ENCODE measurements around the gene PCDHA3.
"Not testable (repeated sequence)": the region's sequence is repeated elsewhere in the genome, so short reads cannot be mapped to it uniquely, and the experiment has no call there.

The PCDHA3 gene

DNA sequence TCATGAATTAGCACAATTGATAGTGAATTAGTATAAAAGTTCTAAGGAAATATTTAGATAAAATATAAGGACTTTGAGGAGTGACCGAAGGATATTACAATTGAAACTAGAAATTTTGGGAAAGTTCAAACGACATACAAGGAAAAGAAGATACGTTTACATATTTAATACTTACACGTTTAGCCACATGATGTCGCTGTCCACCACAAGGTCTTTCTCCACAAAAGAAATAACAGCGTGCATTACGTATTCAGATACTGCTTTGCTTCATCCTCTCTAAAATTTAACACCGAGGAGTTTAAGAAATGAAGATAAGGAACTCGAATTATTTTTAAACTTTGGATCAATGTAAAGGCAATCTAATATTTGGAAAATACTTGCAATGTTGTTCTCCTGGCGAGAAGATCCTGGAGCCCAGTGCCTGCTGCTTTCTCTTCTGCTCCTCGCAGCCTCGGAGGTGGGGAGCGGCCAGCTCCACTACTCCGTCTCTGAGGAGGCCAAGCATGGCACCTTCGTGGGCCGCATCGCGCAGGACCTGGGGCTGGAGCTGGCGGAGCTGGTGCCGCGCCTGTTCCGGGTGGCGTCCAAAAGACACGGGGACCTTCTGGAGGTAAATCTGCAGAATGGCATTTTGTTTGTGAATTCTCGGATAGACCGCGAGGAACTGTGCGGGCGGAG, at the start of gene PCDHA3:
PCDHA3 (plus strand) TSS at position 242 of the 678 bp plus-strand sequence.
- DNase-seq (ENCODE audit: low read depth) = no peak

DNA sequence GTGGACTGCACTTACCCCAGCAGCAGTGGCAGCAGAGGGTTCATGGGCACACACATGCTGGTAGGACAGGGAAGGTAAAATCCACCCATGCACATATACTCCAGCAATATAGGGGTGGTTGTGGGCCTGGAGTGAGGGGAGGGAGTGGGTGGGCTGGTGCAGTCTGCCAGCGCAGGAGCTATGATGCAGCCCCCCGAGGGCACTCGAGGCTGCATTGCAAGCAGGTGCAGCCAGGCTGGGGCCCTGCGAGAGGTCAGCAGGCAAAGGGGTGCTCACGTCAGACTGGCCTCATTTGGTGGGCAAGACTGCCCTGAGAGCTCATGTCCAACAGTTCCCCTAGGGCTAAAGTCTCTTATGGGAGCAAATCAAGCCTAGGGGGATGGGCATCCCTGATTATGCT, 47.3 kb upstream of the PCDHA3 start:
- no peak for DNase-seq (ENCODE audit: low read depth)

DNA sequence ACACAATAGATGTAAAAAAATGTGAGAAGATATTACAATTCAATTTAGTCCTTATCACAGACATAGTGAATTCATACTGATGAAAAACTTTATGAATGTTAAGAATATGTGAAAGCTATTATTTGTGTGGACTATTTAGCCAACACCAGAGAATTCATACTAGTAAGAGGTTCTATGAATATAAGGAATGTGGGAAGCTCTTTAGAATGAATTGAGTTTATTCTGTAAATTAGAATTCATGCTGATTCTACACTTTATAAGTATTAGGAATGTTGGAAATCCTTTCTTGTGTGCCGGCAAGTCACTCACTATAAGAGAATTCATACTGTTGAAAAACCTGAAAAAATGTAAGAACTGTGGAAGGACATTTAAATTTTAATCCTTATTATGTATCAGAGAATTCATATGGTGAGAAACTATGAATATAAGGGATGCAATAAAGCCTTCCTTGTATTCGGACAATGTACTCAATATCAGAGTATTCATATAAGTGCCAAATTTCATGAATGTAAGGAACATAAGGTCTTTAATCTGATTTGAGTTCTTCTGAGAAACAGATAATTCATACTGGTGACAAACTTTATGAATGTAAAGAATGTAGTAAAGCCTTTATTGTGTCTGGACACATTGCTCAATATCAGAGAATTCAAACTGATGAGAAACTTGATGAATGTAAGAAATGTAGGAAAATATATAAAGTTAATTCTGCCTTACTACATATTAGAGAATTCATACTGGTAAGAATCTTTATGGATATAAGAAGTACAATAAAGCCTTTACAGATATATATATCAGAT, 36.5 kb upstream of the PCDHA3 start:
- no peak for DNase-seq (ENCODE audit: low read depth)

DNA sequence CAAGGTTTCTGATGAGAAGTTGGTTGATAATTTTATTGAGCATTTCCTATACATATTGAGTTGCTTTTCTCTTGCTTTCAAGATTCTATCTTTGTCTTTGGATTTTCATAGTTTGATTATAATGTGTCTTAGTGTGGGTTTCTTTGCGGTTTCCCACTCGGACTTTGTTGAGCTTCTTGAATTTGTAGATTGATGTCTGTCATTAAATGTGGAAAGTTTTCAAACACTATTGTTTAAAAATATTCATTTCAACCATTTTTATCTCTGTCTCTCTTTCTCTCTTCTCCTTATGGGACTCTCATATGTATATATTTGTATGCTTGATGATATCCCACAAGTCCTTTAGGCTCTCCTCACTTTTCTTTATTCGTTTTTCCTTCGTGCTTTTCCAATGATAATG, 33.4 kb upstream of the PCDHA3 start:
- no peak for DNase-seq (ENCODE audit: low read depth)

DNA sequence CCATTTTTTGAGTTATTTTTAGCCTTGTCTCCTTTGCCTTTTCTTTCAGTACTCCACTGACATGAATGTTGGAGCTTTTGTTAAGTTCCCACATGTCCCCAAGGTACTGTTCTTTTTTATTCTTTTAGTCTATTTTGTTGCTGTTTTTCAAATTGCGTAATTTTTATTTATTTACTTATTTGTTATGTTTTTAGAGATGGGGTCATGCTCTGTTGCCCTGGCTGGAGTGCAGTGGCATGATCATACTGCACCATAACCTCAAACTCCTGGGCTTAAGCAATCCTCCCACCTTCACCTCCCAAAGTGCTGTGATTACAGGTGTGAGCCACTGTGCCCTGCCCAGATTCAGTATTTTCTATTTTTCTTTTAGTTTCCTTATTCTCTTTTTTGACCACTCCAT, 20.3 kb upstream of the PCDHA3 start:
- DNase-seq (ENCODE audit: low read depth) = no peak

DNA sequence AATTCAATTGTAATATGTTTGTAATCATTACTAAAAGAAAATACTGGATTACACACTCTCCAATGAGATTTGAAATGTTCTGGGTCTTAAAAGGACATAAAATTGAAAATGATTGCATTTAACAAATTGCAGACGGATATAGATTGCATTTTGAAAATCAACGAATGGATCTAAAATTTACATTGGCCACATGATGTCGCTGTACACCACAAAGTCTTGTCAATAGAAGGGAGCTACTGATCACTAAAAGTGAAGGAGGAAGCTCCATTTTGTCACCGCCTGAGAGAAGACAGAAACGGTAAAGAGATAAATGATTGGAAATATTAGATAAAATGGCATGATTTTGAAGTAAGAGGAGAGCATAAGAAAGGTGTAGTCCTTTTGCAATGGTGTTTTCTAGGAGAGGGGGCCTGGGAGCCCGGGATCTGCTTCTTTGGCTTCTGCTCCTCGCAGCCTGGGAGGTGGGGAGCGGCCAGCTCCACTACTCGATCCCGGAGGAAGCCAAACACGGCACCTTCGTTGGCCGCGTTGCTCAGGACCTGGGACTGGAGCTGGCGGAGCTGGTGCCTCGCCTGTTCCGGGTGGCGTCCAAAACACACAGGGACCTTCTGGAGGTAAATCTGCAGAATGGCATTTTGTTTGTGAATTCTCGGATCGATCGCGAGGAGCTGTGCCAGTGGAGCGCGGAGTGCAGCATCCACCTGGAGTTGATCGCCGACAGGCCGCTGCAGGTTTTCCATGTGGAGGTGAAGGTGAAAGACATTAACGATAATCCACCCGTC, 14.8 kb upstream of the PCDHA3 start, which contains the start of gene PCDHA1:
PCDHA1 (plus strand) TSS at position 236 of the 782 bp plus-strand sequence.
- DNase-seq (ENCODE audit: low read depth) = no peak

DNA sequence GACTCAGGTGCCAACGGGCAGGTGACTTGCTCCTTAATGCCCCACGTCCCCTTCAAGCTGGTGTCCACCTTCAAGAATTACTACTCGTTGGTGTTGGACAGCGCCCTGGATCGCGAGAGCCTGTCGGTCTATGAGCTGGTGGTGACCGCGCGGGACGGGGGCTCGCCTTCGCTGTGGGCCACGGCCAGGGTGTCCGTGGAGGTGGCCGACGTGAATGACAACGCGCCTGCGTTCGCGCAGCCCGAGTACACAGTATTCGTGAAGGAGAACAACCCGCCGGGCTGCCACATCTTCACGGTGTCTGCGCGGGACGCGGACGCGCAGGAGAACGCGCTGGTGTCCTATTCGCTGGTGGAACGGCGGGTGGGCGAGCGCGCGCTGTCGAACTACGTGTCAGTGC, 13.4 kb upstream of the PCDHA3 start:
- DNase-seq (ENCODE audit: low read depth) = not testable (repeated sequence)

DNA sequence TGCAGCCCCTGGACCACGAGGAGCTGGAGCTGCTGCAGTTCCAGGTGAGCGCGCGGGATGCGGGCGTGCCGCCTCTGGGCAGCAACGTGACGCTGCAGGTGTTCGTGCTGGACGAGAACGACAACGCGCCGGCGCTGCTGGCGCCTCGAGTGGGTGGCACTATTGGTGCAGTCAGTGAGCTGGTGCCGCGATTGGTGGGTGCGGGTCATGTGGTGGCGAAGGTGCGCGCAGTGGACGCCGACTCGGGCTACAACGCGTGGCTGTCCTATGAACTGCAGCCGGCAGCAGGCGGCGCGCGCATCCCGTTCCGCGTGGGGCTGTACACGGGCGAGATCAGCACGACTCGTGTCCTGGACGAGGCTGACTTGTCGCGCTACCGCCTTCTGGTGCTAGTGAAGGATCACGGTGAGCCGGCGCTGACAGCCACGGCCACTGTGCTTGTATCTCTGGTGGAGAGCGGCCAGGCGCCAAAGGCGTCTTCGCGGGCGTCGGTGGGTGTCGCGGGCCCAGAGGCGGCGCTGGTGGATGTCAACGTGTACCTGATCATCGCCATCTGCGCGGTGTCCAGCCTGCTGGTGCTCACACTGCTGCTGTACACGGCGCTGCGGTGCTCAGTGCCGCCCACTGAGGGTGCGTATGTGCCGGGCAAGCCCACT, 12.9 kb upstream of the PCDHA3 start:
- not testable (repeated sequence) for DNase-seq (ENCODE audit: low read depth)

DNA sequence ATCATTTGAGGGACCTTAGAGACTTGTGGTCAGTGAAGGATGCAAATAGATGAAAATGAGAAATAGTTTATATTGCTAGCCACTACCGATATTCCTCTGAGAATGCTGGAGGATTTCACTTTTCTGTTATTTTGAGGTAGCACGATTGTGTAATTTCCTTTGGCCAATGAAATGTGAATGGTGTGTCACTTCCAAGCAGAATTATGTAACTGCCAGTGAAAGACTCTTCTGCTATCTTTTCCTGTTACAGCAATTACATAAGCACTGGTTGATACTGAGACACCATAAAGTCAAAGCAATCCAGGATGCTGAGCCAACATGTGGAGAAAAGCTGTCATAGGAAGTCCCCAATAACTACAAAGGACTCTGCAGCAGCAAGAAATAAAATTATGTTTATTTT, 9.8 kb upstream of the PCDHA3 start:
- no peak for DNase-seq (ENCODE audit: low read depth)

DNA sequence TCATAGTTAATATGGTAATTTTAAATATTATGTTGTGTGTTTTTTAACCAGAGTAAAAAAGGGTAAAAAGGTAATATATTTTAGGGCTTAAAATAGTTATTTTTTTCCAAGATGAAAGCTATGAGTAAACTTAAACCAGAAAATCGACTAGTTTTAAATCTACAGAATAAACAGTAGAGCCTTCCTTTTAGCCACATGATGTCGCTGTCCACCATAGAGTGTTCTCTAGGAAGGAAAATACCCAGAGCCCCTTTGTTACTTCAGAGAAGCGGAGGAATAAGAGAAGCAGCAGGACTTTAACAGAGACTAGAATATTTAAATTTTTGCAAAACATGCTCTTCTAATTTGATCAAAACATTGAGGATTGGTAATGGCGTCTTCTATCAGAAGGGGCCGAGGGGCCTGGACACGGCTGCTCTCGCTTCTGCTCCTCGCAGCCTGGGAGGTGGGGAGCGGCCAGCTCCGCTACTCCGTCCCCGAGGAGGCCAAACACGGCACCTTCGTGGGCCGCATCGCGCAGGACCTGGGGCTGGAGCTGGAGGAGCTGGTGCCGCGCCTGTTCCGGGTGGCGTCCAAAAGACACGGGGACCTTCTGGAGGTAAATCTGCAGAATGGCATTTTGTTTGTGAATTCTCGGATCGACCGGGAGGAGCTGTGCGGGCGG, 6.1 kb upstream of the PCDHA3 start, which contains the start of gene PCDHA2:
PCDHA2 (plus strand) TSS at position 258 of the 664 bp plus-strand sequence.
- no peak for DNase-seq (ENCODE audit: low read depth)

DNA sequence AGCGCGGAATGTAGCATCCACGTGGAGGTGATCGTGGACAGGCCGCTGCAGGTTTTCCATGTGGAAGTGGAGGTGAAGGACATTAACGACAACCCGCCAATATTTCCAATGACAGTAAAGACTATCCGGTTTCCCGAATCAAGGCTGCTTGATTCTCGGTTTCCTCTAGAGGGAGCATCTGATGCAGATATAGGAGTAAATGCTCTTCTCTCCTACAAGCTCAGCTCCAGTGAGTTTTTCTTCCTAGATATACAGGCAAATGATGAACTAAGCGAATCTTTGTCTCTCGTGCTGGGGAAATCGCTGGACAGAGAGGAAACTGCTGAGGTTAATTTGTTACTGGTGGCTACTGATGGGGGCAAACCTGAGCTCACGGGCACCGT, 5.6 kb upstream of the PCDHA3 start:
- no peak for DNase-seq (ENCODE audit: low read depth)

DNA sequence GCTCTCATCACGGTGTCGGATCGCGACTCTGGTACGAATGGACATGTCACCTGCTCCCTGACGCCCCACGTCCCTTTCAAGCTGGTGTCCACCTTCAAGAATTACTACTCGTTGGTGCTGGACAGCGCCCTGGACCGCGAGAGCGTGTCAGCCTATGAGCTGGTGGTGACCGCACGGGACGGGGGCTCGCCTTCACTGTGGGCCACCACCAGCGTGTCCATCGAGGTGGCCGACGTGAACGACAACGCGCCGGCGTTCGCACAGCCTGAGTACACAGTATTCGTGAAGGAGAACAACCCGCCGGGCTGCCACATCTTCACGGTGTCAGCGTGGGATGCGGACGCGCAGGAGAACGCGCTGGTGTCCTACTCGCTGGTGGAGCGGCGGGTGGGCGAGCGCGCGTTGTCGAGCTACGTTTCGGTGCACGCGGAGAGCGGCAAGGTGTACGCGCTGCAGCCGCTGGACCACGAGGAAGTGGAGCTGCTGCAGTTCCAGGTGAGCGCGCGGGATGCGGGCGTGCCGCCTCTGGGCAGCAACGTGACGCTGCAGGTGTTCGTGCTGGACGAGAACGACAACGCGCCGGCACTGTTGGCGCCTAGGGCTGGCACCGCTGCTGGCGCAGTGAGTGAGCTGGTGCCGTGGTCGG, 4.7 kb upstream of the PCDHA3 start:
- DNase-seq (ENCODE audit: low read depth) = not testable (repeated sequence)

DNA sequence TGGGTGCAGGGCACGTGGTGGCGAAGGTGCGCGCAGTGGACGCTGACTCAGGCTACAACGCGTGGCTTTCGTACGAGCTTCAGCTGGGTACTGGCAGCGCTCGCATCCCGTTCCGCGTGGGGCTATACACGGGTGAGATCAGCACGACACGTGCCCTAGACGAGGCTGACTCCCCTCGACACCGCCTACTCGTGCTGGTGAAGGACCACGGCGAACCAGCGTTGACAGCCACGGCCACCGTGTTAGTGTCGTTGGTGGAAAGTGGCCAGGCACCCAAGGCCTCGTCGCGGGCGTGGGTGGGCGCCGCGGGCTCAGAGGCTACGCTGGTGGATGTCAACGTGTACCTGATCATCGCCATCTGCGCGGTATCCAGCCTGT, 4.2 kb upstream of the PCDHA3 start:
- DNase-seq (ENCODE audit: low read depth) = no peak

DNA sequence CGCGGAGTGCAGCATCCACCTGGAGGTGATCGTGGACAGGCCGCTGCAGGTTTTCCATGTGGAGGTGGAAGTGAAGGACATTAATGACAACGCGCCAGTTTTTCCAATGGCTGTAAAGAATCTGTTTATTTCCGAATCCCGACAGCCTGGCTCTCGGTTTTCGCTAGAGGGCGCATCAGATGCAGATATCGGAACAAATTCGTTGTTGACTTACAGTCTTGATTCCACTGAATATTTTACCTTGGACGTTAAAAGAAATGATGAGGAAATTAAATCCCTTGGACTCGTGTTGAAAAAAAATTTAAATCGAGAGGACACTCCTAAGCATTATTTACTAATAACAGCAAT, 611 bp downstream of the PCDHA3 start:
- DNase-seq (ENCODE audit: low read depth) = no peak

DNA sequence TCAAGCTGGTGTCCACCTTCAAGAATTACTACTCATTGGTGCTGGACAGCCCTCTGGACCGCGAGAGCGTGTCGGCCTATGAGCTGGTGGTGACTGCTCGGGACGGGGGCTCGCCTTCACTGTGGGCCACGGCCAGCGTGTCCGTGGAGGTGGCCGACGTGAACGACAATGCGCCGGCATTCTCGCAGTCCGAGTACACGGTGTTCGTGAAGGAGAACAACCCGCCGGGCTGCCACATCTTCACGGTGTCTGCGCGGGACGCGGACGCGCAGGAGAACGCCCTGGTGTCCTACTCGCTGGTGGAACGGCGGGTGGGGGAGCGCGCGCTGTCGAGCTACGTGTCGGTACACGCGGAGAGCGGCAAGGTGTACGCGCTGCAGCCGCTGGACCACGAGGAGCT, 1.5 kb downstream of the PCDHA3 start:
- not testable (repeated sequence) for DNase-seq (ENCODE audit: low read depth)

DNA sequence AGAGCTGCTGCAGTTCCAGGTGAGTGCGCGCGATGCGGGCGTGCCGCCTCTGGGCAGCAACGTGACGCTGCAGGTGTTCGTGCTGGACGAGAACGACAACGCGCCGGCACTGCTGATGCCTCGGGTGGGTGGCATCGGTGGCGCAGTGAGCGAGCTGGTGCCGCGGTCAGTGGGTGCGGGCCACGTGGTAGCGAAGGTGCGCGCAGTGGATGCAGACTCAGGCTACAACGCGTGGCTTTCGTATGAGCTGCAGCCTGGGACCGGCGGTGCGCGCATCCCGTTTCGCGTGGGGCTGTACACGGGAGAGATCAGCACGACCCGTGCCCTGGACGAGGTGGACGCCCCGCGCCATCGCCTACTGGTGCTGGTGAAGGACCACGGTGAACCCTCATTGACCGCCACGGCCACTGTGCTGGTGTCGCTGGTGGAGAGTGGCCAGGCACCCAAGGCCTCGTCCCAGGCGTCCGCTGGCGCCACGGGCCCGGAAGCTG, 2.0 kb downstream of the PCDHA3 start:
- no peak for DNase-seq (ENCODE audit: low read depth)

DNA sequence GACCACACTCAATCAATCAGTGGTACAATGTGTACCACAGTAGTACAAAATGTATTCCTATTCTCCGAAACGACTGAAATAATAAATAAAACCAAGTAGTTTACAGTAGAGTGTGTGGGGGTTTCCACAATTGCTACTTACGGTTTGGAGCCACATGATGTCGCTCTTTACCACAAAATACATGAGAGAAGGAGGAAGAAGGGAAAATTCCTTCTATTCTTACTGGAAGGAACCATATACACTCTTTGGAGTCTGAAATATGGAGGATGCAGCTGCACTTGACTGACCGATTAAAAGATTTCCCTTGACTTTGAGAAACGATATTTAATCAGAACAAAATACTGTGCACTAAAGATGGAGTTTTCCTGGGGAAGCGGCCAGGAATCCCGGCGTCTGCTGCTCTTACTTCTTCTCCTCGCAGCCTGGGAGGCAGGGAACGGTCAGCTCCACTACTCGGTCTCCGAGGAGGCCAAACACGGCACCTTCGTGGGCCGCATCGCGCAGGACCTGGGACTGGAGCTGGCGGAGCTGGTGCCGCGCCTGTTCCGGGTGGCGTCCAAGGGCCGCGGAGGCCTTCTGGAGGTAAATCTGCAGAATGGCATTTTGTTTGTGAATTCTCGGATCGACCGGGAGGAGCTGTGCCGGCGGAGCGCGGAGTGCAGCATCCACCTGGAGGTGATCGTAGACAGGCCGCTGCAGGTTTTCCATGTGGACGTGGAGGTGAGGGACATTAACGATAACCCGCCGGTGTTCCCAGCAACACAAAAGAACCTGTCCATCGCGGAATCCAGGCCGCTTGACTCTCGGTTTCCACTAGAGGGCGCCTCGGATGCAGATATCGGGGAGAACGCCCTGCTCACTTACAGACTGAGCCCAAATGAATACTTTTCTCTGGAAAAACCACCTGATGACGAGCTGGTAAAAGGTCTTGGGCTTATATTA, 6.2 kb downstream of the PCDHA3 start, which contains the start of gene PCDHA4:
PCDHA4 (plus strand) TSS at position 235 of the 942 bp plus-strand sequence.
- DNase-seq (ENCODE audit: low read depth) = no peak

DNA sequence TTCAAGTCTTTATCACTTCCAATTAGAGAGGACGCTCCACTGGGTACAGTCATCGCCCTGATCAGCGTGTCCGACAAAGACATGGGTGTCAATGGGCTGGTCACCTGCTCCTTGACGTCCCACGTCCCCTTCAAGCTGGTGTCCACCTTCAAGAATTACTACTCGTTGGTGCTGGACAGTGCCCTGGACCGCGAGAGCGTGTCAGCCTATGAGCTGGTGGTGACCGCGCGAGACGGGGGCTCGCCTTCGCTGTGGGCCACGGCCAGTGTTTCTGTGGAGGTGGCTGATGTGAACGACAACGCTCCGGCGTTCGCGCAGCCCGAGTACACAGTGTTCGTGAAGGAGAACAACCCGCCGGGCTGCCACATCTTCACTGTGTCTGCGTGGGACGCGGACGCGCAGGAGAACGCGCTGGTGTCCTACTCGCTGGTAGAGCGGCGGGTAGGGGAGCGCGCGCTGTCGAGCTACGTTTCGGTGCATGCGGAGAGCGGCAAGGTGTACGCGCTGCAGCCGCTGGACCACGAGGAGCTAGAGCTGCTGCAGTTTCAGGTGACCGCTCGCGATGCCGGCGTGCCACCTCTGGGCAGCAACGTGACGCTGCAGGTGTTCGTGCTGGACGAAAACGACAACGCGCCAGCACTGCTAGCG, 7.5 kb downstream of the PCDHA3 start:
- not testable (repeated sequence) for DNase-seq (ENCODE audit: low read depth)

DNA sequence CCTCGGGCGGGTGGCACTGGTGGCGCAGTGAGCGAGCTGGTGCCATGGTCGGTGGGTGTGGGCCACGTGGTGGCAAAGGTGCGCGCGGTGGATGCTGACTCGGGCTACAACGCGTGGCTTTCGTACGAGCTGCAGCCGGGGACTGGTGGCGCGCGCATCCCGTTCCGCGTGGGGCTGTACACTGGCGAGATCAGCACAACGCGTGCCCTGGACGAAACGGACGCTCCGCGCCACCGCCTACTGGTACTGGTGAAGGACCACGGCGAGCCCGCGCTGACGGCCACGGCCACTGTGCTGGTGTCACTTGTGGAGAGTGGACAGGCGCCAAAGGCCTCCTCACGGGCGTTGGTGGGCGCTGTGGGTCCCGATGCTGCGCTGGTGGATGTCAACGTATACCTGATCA, 8.0 kb downstream of the PCDHA3 start:
- DNase-seq (ENCODE audit: low read depth) = no peak

Data from fibroblast of gingiva (primary cell).